Measurements from ENCODE around the gene IFITM10.

IFITM10 gene

GRCh38 chr11:1777737-1778136 lies 27.3 kb upstream of the IFITM10 start:
- DNase-seq, result peak; percentile 67

GRCh38 chr11:1776944-1777715 lies 26.7 kb upstream of the IFITM10 start:
- no peak for DNase-seq

- DNase-seq, result no peak
Observed at GRCh38 chr11:1776331-1776851, 26.0 kb upstream of the IFITM10 start.

GRCh38 chr11:1774886-1775285 lies 24.5 kb upstream of the IFITM10 start:
- DNase-seq, result no peak

- no peak for DNase-seq
Observed at GRCh38 chr11:1773994-1774550, 23.7 kb upstream of the IFITM10 start.

GRCh38 chr11:1773131-1773993 lies 23.0 kb upstream of the IFITM10 start:
- DNase-seq, result no peak

GRCh38 chr11:1772270-1773130 lies 22.1 kb upstream of the IFITM10 start:
- peak; percentile 95 for DNase-seq

GRCh38 chr11:1771700-1772099 lies 21.3 kb upstream of the IFITM10 start:
- DNase-seq, result peak; percentile 67

GRCh38 chr11:1771273-1771672 lies 20.9 kb upstream of the IFITM10 start:
- DNase-seq, result no peak

- DNase-seq, result peak; percentile 66
Observed at GRCh38 chr11:1770528-1770927, 20.1 kb upstream of the IFITM10 start.

GRCh38 chr11:1770061-1770460 lies 19.7 kb upstream of the IFITM10 start:
- DNase-seq, result no peak

- DNase-seq, result peak; percentile 51
Observed at GRCh38 chr11:1769304-1769936, 19.0 kb upstream of the IFITM10 start.

- DNase-seq, result no peak
Observed at GRCh38 chr11:1768141-1768469, 17.7 kb upstream of the IFITM10 start.

GRCh38 chr11:1767399-1768140 lies 17.2 kb upstream of the IFITM10 start:
- DNase-seq, result no peak

- no peak for DNase-seq
Observed at GRCh38 chr11:1766719-1767398, 16.5 kb upstream of the IFITM10 start.

- DNase-seq, result no peak
Observed at GRCh38 chr11:1765871-1766718, 15.7 kb upstream of the IFITM10 start.

GRCh38 chr11:1763796-1764661 lies 13.6 kb upstream of the IFITM10 start, which contains the start of gene CTSD:
CTSD (minus strand) TSS chr11:1763927; CDS start chr11:1763859, 68 bp downstream.
- DNase-seq, result peak; percentile 94

- DNase-seq, result peak; percentile 40
Observed at GRCh38 chr11:1763336-1763795, 13.0 kb upstream of the IFITM10 start.
